HG03378 (cell line): Measurements from ENCODE around the gene MRGPRX2.

Experiments used
- ATAC-seq: cut with Tn5 transposase; IDR thresholded peaks from one replicate; pipeline ENCODE4 v1.9.1; 2021; ENCODE audit warnings: mild to moderate bottlenecking, moderate library complexity; ENCODE audit not compliant: unreplicated experiment

The MRGPRX2 gene

GRCh38 chr11:19060629-19061028 is at the start of gene MRGPRX2:
Gene MRGPRX2 (minus strand): TSS chr11:19060717. CDS start chr11:19056402, 4,315 bp downstream.
- ATAC-seq: no peak

GRCh38 chr11:19110295-19110694 is 49.8 kb upstream of the MRGPRX2 start:
- no peak for ATAC-seq

DNA sequence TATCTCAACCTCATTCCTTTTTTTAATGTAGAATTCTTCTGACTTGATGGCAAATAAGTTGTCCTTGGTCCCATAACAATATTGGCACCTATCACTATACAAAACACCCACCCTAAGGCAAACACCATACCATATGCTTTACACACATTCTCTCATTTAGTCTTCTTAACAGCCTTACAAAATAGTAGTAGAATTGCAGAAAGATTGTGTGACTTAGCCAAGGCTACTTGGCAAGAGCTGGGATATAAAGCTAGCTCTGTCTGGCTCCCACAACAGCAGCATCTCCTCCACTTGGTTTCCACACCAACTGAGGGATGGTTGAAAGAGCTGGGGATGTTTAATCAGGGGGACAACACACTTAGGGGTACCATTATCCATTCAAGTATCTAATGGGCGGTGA is 46.6 kb upstream of the MRGPRX2 start:
- ATAC-seq: no peak

GRCh38 chr11:19105011-19105410 is 44.5 kb upstream of the MRGPRX2 start:
- no peak for ATAC-seq

GRCh38 chr11:19102521-19102900 is 42.0 kb upstream of the MRGPRX2 start:
- no peak for ATAC-seq

GRCh38 chr11:19101796-19102520 is 41.4 kb upstream of the MRGPRX2 start:
- no peak for ATAC-seq

GRCh38 chr11:19100885-19101284 is 40.4 kb upstream of the MRGPRX2 start:
- ATAC-seq: no peak

DNA sequence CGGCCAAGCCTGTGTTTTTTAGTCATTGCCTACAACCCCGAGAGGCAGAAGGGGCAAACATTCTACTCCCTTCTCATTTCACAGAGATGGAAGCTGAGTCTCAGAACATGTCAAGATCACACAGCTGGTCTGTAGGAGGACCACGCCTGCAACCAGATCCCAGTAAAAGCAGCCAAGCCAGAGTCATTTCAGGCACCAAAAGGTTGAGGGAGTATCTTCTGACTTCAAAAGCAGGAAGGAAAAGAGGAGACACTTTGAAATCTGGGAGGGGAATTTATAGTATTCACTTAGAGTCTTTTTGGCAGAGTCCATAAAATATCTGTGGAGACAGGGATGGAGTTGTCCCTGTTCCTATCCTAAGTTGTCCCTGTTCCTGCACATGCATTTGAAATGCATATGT is 38.6 kb upstream of the MRGPRX2 start:
- no peak for ATAC-seq

- no peak for ATAC-seq
These were observed 34.3 kb upstream of the MRGPRX2 start for GRCh38 chr11:19094859-19095258.

DNA sequence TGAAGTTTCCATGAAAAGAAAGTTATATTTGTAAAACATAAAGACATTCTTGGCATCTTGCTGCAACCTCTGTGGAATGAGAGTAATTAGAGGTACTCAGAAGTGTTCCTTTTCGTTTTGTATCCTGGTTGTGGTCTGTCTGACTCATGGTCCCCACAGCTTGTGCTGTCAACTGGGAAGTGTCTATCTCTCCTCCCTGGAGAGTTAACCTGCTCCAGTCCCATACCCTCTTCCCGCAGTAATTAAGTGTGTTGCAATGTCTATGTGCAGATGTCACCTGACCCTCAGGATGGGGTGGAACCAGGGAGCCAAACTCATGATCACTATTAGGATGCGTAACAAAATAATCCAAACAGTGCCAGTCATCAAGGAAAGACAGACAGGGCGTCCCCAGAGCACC is 33.5 kb upstream of the MRGPRX2 start:
- no peak for ATAC-seq

DNA sequence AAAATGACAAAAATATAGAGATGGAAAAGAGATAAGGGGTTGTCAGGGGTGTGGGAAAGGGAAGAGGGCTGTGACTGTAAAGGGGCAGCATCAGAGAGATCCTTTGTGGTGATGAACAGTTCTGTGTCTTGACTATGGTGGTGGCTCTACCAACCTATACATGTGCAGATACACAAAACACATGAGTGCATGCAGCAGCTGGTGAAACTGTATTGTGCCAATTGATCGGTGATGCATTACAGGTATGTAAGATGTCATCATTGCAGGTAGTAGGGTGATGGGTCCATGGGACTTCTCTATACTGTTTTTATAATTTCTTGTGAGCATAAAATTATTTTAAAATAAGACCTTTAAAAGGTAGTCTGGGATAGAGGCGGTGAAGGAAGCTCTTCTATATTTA is 32.3 kb upstream of the MRGPRX2 start:
- no peak for ATAC-seq

GRCh38 chr11:19092342-19092741 is 31.8 kb upstream of the MRGPRX2 start:
- no peak for ATAC-seq

- no peak for ATAC-seq
These were observed 30.8 kb upstream of the MRGPRX2 start for GRCh38 chr11:19091366-19091765.

GRCh38 chr11:19089421-19089820 is 28.9 kb upstream of the MRGPRX2 start:
- ATAC-seq: no peak

DNA sequence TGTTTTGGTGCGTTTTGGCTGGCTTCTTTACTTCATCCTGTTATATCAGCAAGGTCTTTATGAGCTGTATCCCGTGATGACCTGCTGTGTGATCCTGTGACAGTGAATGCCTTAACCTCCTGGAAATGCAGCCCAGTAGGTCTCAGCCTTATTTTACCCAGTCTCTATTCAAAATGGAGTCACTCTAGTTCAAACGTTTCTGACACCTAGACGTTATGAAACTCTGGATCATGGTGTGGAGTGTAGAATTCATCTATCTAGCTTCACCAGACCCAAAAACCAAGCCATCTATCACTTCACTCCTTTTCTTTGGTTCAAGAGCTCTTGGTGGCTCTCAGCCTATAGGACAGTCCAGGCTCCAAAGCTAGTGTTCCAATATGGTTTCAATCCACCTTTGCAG is 28.3 kb upstream of the MRGPRX2 start:
- no peak for ATAC-seq

- no peak for ATAC-seq
These were observed 27.1 kb upstream of the MRGPRX2 start for GRCh38 chr11:19087658-19088057.

GRCh38 chr11:19084661-19085315 is 24.3 kb upstream of the MRGPRX2 start:
- ATAC-seq: no peak

DNA sequence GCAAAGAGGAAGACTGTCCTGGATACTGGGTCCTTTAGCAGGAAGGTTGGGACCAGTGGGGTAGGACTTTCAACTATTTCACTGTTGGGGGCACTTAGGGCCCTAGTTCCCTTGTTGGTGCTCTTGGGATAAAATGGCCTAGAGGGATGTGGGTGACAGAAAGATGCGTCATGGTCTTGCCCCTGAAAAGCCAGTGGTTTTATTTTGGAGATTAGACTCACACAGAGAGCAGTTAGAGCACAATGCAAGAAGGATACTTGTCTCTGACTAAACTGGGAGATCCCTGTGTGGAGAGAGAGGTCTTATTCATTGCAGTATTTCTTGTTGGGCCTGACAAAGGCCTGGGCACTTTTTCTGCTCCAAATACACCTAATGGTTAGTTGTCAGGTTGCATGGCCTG is 22.6 kb upstream of the MRGPRX2 start:
- ATAC-seq: no peak

GRCh38 chr11:19080579-19080993 is 20.1 kb upstream of the MRGPRX2 start:
- ATAC-seq: no peak

- no peak for ATAC-seq
These were observed 19.3 kb upstream of the MRGPRX2 start for GRCh38 chr11:19079643-19080440.

- ATAC-seq: no peak
These were observed 17.4 kb upstream of the MRGPRX2 start for GRCh38 chr11:19077965-19078364.
